ENCODE measurements around the gene IQSEC1. TPM values are rescaled to one million over a fixed set of nuclear protein-coding genes. Genes with fewer than 3 reads are reported as not detected.

Gene IQSEC1
- total and polyA plus RNA-seq, 2 of the 8 experiments (the other 6 are each of a cell fraction or from before 2014, with no cell fraction given), result 6.8 to 28.8 TPM

GRCh38 chr3:12967606-12968351, 105.5 kb downstream of the IQSEC1 start:
- Histone ChIP-seq H3K27ac (ENCODE audit: low read depth, low read length) (no peak overlapping the region; the same call in 1 of the 2 replicates), H3K23me2 (ENCODE audit: low read depth, low read length) (peaks cover 5% of the 10 kb centered on the region), H2AFZ (ENCODE audit: low read length) (peak overlapping the region; percentile 13; the same call in 1 of the 2 replicates), H2BK12ac (ENCODE audit: low read depth, low read length) (peak overlapping the region; percentile 60; the same call in 1 of the 2 replicates), H4K20me1 (replicated peaks in 1 of 2; ENCODE audit: control insufficient read depth in 1 of 2, insufficient read depth in 2 of 2, low read length in 2 of 2) (peaks cover 4 to 24% of the 10 kb centered on the region in 2 experiments), H2AK5ac (ENCODE audit: low read depth, low read length) (no peak overlapping the region), H3K4me3 (ENCODE audit: extremely low read depth in 1 of 4, insufficient read depth in 2 of 4, low read depth in 3 of 4, low read length in 4 of 4) (peak overlapping the region; percentile 52 to 87 (median 63)), H2BK15ac (ENCODE audit: low read length) (no peak overlapping the region), H3K9ac (replicated peaks in 1 of 4; ENCODE audit: extremely low read depth in 1 of 4, low read depth in 3 of 4, low read length in 3 of 4) (peak overlapping the region in 3 of 4 experiments; percentile 46 to 63 (median 60); a peak in 5 of 7 replicates), H3K18ac (ENCODE audit: extremely low read depth, low read length) (peak overlapping the region; percentile 81), H2BK5ac (ENCODE audit: low read depth, low read length) (no peak overlapping the region), H3K36me3 (ENCODE audit: control insufficient read depth in 2 of 4, insufficient read depth in 4 of 4, low read length in 3 of 4) (no peaks in the 10 kb centered on the region), H3K4me2 (ENCODE audit: insufficient read depth in 1 of 2, low read depth in 2 of 2, low read length in 2 of 2) (peak overlapping the region; percentile 90 to 95), H4K5ac (ENCODE audit: insufficient read length, low read depth, low read length) (peak overlapping the region; percentile 8), H3K14ac (ENCODE audit: insufficient read length) (no peak overlapping the region), H3K56ac (replicated peaks; ENCODE audit: insufficient read length, low read depth, low read length) (no peak overlapping the region), H3K4me1 (replicated peaks in 1 of 4; ENCODE audit: control insufficient read depth in 3 of 4, insufficient read depth in 4 of 4, low read length in 3 of 4) (peaks cover 2 to 24% (median 7%) of the 10 kb centered on the region in 4 experiments; a peak in 6 of 7 replicates), H3K4ac (replicated peaks; ENCODE audit: insufficient read length, low read depth, low read length) (no peak overlapping the region), H3K79me1 (ENCODE audit: low read depth, low read length) (peaks cover 12% of the 10 kb centered on the region), H3K27me3 (replicated peaks in 1 of 4; ENCODE audit: control insufficient read depth in 3 of 4, extremely low read depth in 1 of 4, insufficient read depth in 3 of 4, low read length in 3 of 4) (peaks cover 0 to 12% (median 2%) of the 10 kb centered on the region in 4 experiments; a peak in 5 of 7 replicates), H2BK20ac (ENCODE audit: low read length) (no peak overlapping the region), H3K79me2 (ENCODE audit: control insufficient read depth in 1 of 2, insufficient read depth in 2 of 2, low read length in 2 of 2) (peaks cover 0 to 25% of the 10 kb centered on the region in 2 experiments; a peak in 2 of 4 replicates), H4K8ac (ENCODE audit: extremely low read depth, insufficient read depth, low read length) (peak overlapping the region; percentile 80; the same call in 1 of the 2 replicates), H3K9me3 (ENCODE audit: insufficient read depth in 2 of 2, low read depth in 1 of 2, low read length in 1 of 2) (no peaks in the 10 kb centered on the region), H4K91ac (replicated peaks; ENCODE audit: insufficient read length, low read length) (peak overlapping the region; percentile 5), H3K23ac (ENCODE audit: insufficient read length) (no peak overlapping the region), H2BK120ac (replicated peaks; ENCODE audit: low read depth, low read length) (no peak overlapping the region)
- DNase-seq (ENCODE audit: low read depth in 1 of 2, low spot score in 2 of 2) (peak; percentile 60 to 87), FAIRE-seq (no peak)
- ChIA-PET CTCF (ENCODE audit: partially characterized antibody) (interaction anchor here (0.5 to 25.8 kb wide), 6 partner anchors 17 to 140 kb away, joined by 3 to 267 read pairs (median 5); no protein-coding TSS in a partner anchor), POLR2A (ENCODE audit: partially characterized antibody) (interaction anchor here (0.9 to 3.6 kb wide), 5 partner anchors 9 to 67 kb away, joined by 4 to 15 read pairs (median 5); no protein-coding TSS in a partner anchor)
- 9% methylated on average over 28 of the region's 64 CpGs; no CpG with 5 or more reads in 1 of the 2 experiments for WGBS, 2 experiments (ENCODE audit: extremely low coverage in 1 of 2, insufficient coverage in 1 of 2, insufficient read length in 1 of 2, insufficient replicate concordance in 2 of 2, low coverage in 1 of 2, low lambda C conversion rate in 2 of 2, missing lambda C conversion rate in 1 of 2)
- peak; percentile 80 for TF ChIP-seq TAF1 (IDR thresholded peaks at IDR 0.05; ENCODE audit: low read depth, low read length)
- TF ChIP-seq EGR1 (IDR thresholded peaks at IDR 0.05; ENCODE audit: borderline replicate concordance, low read depth, low read length), result no peak
- no peak for TF ChIP-seq TCF12 (IDR thresholded peaks at IDR 0.05; ENCODE audit: low read depth, low read length)
- TF ChIP-seq CHD2 (IDR thresholded peaks at IDR 0.05; ENCODE audit: low read length), result no peak
- TF ChIP-seq USF2 (IDR thresholded peaks at IDR 0.05; ENCODE audit: low read length), result no peak
- TF ChIP-seq FOSL1 (IDR thresholded peaks at IDR 0.05; ENCODE audit: insufficient read depth, low read depth, low read length), result no peak
- TF ChIP-seq TAF7 (optimal IDR thresholded peaks at IDR 0.05; ENCODE audit: borderline replicate concordance, low read depth, low read length), result peak; percentile 14
- TF ChIP-seq NANOG (IDR thresholded peaks at IDR 0.05; ENCODE audit: insufficient read depth, low read depth, low read length, poor library complexity, severe bottlenecking), result no peak
- no peak for TF ChIP-seq BRCA1 (IDR thresholded peaks at IDR 0.05; ENCODE audit: low read depth, low read length)
- TF ChIP-seq BACH1 (IDR thresholded peaks at IDR 0.05; ENCODE audit: low read length), result no peak
- TF ChIP-seq SP2 (IDR thresholded peaks at IDR 0.05; ENCODE audit: low read length), result no peak
